ENCODE data around the gene SRRM4. TPM values are rescaled to one million over a fixed set of nuclear protein-coding genes. Genes with fewer than 3 reads are reported as not detected.

Gene SRRM4
- total RNA-seq, 1 donor from 2014 or later, result 0.19 TPM

- DNase-seq, result no peak
- Histone ChIP-seq H3K27ac (replicated peaks) (no peak overlapping the region), H3K27me3 (ENCODE audit: low read depth) (no peaks in the 10 kb centered on the region)
Observed at GRCh38 chr12:119195256-119195655, 213.9 kb downstream of the SRRM4 start.

GRCh38 chr12:119198440-119198839 is 217.1 kb downstream of the SRRM4 start:
- Histone ChIP-seq H3K4me3 (no peak overlapping the region), H3K36me3 (peaks cover 24% of the 10 kb centered on the region), H3K27ac (replicated peaks) (peak overlapping the region; percentile 60), H3K27me3 (ENCODE audit: low read depth) (no peaks in the 10 kb centered on the region), H3K4me1 (peaks cover 21% of the 10 kb centered on the region), H3K9me3 (replicated peaks) (no peaks in the 10 kb centered on the region)
- no peak for TF ChIP-seq CTCF (IDR thresholded peaks at IDR 0.05; ENCODE audit: borderline replicate concordance)
- intact Hi-C loops (cut with micrococcal nuclease), result no loop called here
- no peak for DNase-seq

More at GRCh38 chr12:119195256-119195655, 213.9 kb downstream of the SRRM4 start:
- H3K4me1 ChIP-seq, result peaks cover 34% of the 10 kb centered on the region
- H3K4me3 ChIP-seq, result no peak overlapping the region
- intact Hi-C loops (cut with micrococcal nuclease), result no loop called here
- TF ChIP-seq CTCF (IDR thresholded peaks at IDR 0.05; ENCODE audit: borderline replicate concordance), result no peak
- peaks cover 40% of the 10 kb centered on the region for H3K36me3 ChIP-seq
- H3K9me3 ChIP-seq (replicated peaks), result no peaks in the 10 kb centered on the region

- Histone ChIP-seq H3K36me3 (peaks cover 6% of the 10 kb centered on the region), H3K9me3 (replicated peaks) (no peaks in the 10 kb centered on the region), H3K27ac (replicated peaks) (no peak overlapping the region), H3K4me3 (no peak overlapping the region), H3K27me3 (ENCODE audit: low read depth) (no peaks in the 10 kb centered on the region), H3K4me1 (peaks cover 42% of the 10 kb centered on the region)
- TF ChIP-seq CTCF (IDR thresholded peaks at IDR 0.05; ENCODE audit: borderline replicate concordance), result no peak
- intact Hi-C loops (cut with micrococcal nuclease), result no loop called here
- DNase-seq, result no peak
Observed at GRCh38 chr12:119200601-119201000, 219.3 kb downstream of the SRRM4 start.

- peaks cover 46% of the 10 kb centered on the region for H3K4me1 ChIP-seq
- H3K27me3 ChIP-seq (ENCODE audit: low read depth), result no peaks in the 10 kb centered on the region
- no peak for TF ChIP-seq CTCF (IDR thresholded peaks at IDR 0.05; ENCODE audit: borderline replicate concordance)
- DNase-seq, result no peak
- H3K4me3 ChIP-seq, result no peak overlapping the region
- no peaks in the 10 kb centered on the region for H3K36me3 ChIP-seq
- H3K9me3 ChIP-seq (replicated peaks), result no peaks in the 10 kb centered on the region
- peak overlapping the region; percentile 85 for H3K27ac ChIP-seq (replicated peaks)
- intact Hi-C loops (cut with micrococcal nuclease), result no loop called here
Observed at GRCh38 chr12:119201789-119202543, 220.6 kb downstream of the SRRM4 start.

GRCh38 chr12:119202544-119202943 is 221.2 kb downstream of the SRRM4 start:
- peak overlapping the region; percentile 85 for H3K27ac ChIP-seq (replicated peaks)
- DNase-seq, result no peak
- H3K4me1 ChIP-seq, result peaks cover 52% of the 10 kb centered on the region
- TF ChIP-seq CTCF (IDR thresholded peaks at IDR 0.05; ENCODE audit: borderline replicate concordance), result no peak
- H3K36me3 ChIP-seq, result no peaks in the 10 kb centered on the region
- no peaks in the 10 kb centered on the region for H3K9me3 ChIP-seq (replicated peaks)
- H3K27me3 ChIP-seq (ENCODE audit: low read depth), result no peaks in the 10 kb centered on the region
- intact Hi-C loops (cut with micrococcal nuclease), result no loop called here
- H3K4me3 ChIP-seq, result no peak overlapping the region
